NCI-H1694 treated with DMSO at 0.1 percent for 48 hours (cell line): Measurements from ENCODE around the gene TSC22D4.
"Not testable (repeated sequence)": the region's sequence is repeated elsewhere in the genome, so short reads cannot be mapped to it uniquely, and the experiment has no call there.

Experiments
- DNase-seq: peaks from one replicate; lab custom pipeline; 2025; lab: John Stamatoyannopoulos, UW

The TSC22D4 gene

GRCh38 chr7:100443096-100443840, 35.7 kb downstream of the TSC22D4 start:
- no peak for DNase-seq

GRCh38 chr7:100441641-100442535, 37.1 kb downstream of the TSC22D4 start:
- no peak for DNase-seq

- not testable (repeated sequence) for DNase-seq
Measured at GRCh38 chr7:100439244-100439643, 39.8 kb downstream of the TSC22D4 start.

- not testable (repeated sequence) for DNase-seq
Measured at GRCh38 chr7:100438731-100439130, 40.3 kb downstream of the TSC22D4 start.

- no peak for DNase-seq
Measured at GRCh38 chr7:100438172-100438571, 40.8 kb downstream of the TSC22D4 start.

GRCh38 chr7:100437150-100438100, 41.6 kb downstream of the TSC22D4 start:
- DNase-seq, result no peak

- no peak for DNase-seq
Measured at GRCh38 chr7:100435401-100436304, 43.4 kb downstream of the TSC22D4 start.

GRCh38 chr7:100434297-100435144, 44.5 kb downstream of the TSC22D4 start:
- no peak for DNase-seq

GRCh38 chr7:100433592-100434296, 45.3 kb downstream of the TSC22D4 start:
- no peak for DNase-seq

GRCh38 chr7:100433276-100433591, 45.8 kb downstream of the TSC22D4 start:
- no peak for DNase-seq

- no peak for DNase-seq
Measured at GRCh38 chr7:100432621-100433275, 46.3 kb downstream of the TSC22D4 start.

GRCh38 chr7:100432053-100432452, 47.0 kb downstream of the TSC22D4 start:
- no peak for DNase-seq

- no peak for DNase-seq
Measured at GRCh38 chr7:100431286-100431735, 47.7 kb downstream of the TSC22D4 start.

GRCh38 chr7:100430493-100431285, 48.3 kb downstream of the TSC22D4 start:
- no peak for DNase-seq

- DNase-seq, result peak; percentile 95
Measured at GRCh38 chr7:100429637-100430492, 49.1 kb downstream of the TSC22D4 start, which contains the start of gene MEPCE. TSS of gene MEPCE (plus strand) at chr7:100429831. CDS start at chr7:100430019, 188 bp downstream.

GRCh38 chr7:100428967-100429636, 49.9 kb downstream of the TSC22D4 start:
- DNase-seq, result peak; percentile 99
